Activated CD4-positive, alpha-beta T cell treated with anti-CD3 and anti-CD28 coated beads for 36 hours (primary cell): ENCODE data around the gene RAD51B. TPM values are rescaled to one million over a fixed set of nuclear protein-coding genes. Genes with fewer than 3 reads are reported as not detected.

Source experiments
- ATAC-seq: fragments of 200-7000 bp; cut with Tn5 transposase; one replicate; pipeline ENCODE4 v1.10.0; 2021; ENCODE audit warnings: mild to moderate bottlenecking, moderate library complexity
- CTCF ChIA-PET: fragments of 350-600 bp; sonication (Branson Sonifier 250); formaldehyde crosslinking; loops from one replicate; lab custom pipeline; 2021; ENCODE audit warnings: antibody characterized with exemption; lab: Charles Lee
- POLR2A ChIA-PET: fragments of 350-600 bp; sonication (Branson Sonifier 250); formaldehyde crosslinking; loops from one replicate; lab custom pipeline; 2021; ENCODE audit warnings: antibody characterized with exemption, inconsistent platforms; lab: Charles Lee
- DNase-seq: peaks from one replicate; pipeline ENCODE4 v3.0.0-alpha.2; 2020
- H3K27ac Mint-ChIP-seq: one replicate; pipeline ENCODE4 v1.8.0; 2021; ENCODE audit warnings: mixed read lengths
- H3K27me3 Mint-ChIP-seq: one replicate; pipeline ENCODE4 v1.8.0; 2021; ENCODE audit warnings: mixed read lengths
- H3K36me3 Mint-ChIP-seq: one replicate; pipeline ENCODE4 v1.8.0; 2021; ENCODE audit warnings: low read depth, mixed read lengths
- H3K4me1 Mint-ChIP-seq: one replicate; pipeline ENCODE4 v1.8.0; 2021; ENCODE audit warnings: mixed read lengths
- H3K4me3 Mint-ChIP-seq: one replicate; pipeline ENCODE4 v1.8.0; 2021; ENCODE audit warnings: mild to moderate bottlenecking, moderate library complexity, mixed read lengths
- H3K9me3 Mint-ChIP-seq: one replicate; pipeline ENCODE4 v1.8.0; 2021; ENCODE audit warnings: low read depth, mixed read lengths
- intact Hi-C, 2 experiments: fragments of 100-400 bp; cut with DNase I in 1 of 2; cut with micrococcal nuclease in 1 of 2; formaldehyde crosslinking; loops; one replicate each; pipeline versions ENCODE4 v1.14.2 to v1.15.1; 2022 to 2024; cut with DNase I, micrococcal nuclease
- total RNA-seq, 2 experiments: library from RNA; stranded (reverse); gene quantifications; one replicate each; pipeline ENCODE4 v1.2.3, GENCODE V29; 2021

Gene RAD51B
- total RNA-seq, 2 experiments from 2014 or later = 26.4 to 39.9 TPM

- H3K27ac Mint-ChIP-seq = no peak overlapping the region
- DNase-seq (no peak), ATAC-seq (no peak)
- intact Hi-C loops = no loop called here
- H3K36me3 Mint-ChIP-seq = no peaks in the 10 kb centered on the region
- no peaks in the 10 kb centered on the region for H3K4me1 Mint-ChIP-seq
- H3K9me3 Mint-ChIP-seq = peaks cover 11% of the 10 kb centered on the region
- CTCF ChIA-PET = interaction anchor here (0.9 to 1.9 kb wide), 4 partner anchors 9 to 22 kb away, joined by 3 to 5 read pairs (median 5); no protein-coding TSS in a partner anchor
- POLR2A ChIA-PET = interaction anchor here (0.7 kb wide), 1 partner anchor 841 kb away, joined by 4 read pairs; no protein-coding TSS in a partner anchor
- no peak overlapping the region for H3K4me3 Mint-ChIP-seq
- no peaks in the 10 kb centered on the region for H3K27me3 Mint-ChIP-seq
Measured at GRCh38 chr14:68638141-68638999, 818.8 kb downstream of the RAD51B start.

GRCh38 chr14:68639000-68639757, 819.6 kb downstream of the RAD51B start:
- no peaks in the 10 kb centered on the region for H3K36me3 Mint-ChIP-seq
- no peaks in the 10 kb centered on the region for H3K27me3 Mint-ChIP-seq
- H3K4me1 Mint-ChIP-seq = no peaks in the 10 kb centered on the region
- intact Hi-C loops = no loop called here
- no peak overlapping the region for H3K4me3 Mint-ChIP-seq
- ChIA-PET CTCF (interaction anchor here (0.6 to 1.9 kb wide), 3 partner anchors 10 to 192 kb away, joined by 3 to 5 read pairs (median 5); no protein-coding TSS in a partner anchor), POLR2A (no interaction called here)
- no peak overlapping the region for H3K27ac Mint-ChIP-seq
- ATAC-seq (no peak), DNase-seq (no peak)
- peaks cover 11% of the 10 kb centered on the region for H3K9me3 Mint-ChIP-seq

GRCh38 chr14:68639758-68640574, 820.4 kb downstream of the RAD51B start:
- H3K4me3 Mint-ChIP-seq = no peak overlapping the region
- H3K27ac Mint-ChIP-seq = no peak overlapping the region
- intact Hi-C loops = no loop called here
- H3K9me3 Mint-ChIP-seq = peaks cover 11% of the 10 kb centered on the region
- H3K4me1 Mint-ChIP-seq = no peaks in the 10 kb centered on the region
- no peaks in the 10 kb centered on the region for H3K27me3 Mint-ChIP-seq
- ChIA-PET POLR2A (no interaction called here), CTCF (interaction anchor here (0.6 kb wide), 1 partner anchor 192 kb away, joined by 3 read pairs; no protein-coding TSS in a partner anchor)
- H3K36me3 Mint-ChIP-seq = no peaks in the 10 kb centered on the region
- DNase-seq (no peak), ATAC-seq (no peak)

GRCh38 chr14:68643673-68644072, 824.1 kb downstream of the RAD51B start:
- POLR2A ChIA-PET = no interaction called here

GRCh38 chr14:68644101-68644500, 824.5 kb downstream of the RAD51B start:
- intact Hi-C loops = no loop called here
- H3K36me3 Mint-ChIP-seq = no peaks in the 10 kb centered on the region
- ATAC-seq = no peak
- H3K9me3 Mint-ChIP-seq = peaks cover 11% of the 10 kb centered on the region
- ChIA-PET POLR2A (no interaction called here), CTCF (no interaction called here)
- no peaks in the 10 kb centered on the region for H3K4me1 Mint-ChIP-seq
- DNase-seq = no peak
- no peak overlapping the region for H3K27ac Mint-ChIP-seq
- H3K4me3 Mint-ChIP-seq = no peak overlapping the region
- no peaks in the 10 kb centered on the region for H3K27me3 Mint-ChIP-seq

More at GRCh38 chr14:68643673-68644072, 824.1 kb downstream of the RAD51B start:
- Mint-ChIP-seq H3K9me3 (peaks cover 11% of the 10 kb centered on the region), H3K36me3 (no peaks in the 10 kb centered on the region), H3K4me3 (no peak overlapping the region), H3K27ac (no peak overlapping the region), H3K4me1 (no peaks in the 10 kb centered on the region), H3K27me3 (no peaks in the 10 kb centered on the region)
- no peak for ATAC-seq
- DNase-seq = no peak
- CTCF ChIA-PET = interaction anchor here (0.6 to 1.0 kb wide), 5 partner anchors 12 to 107 kb away, joined by 3 read pairs; no protein-coding TSS in a partner anchor
- intact Hi-C loops = no loop called here

GRCh38 chr14:68645371-68645770, 825.8 kb downstream of the RAD51B start:
- Mint-ChIP-seq H3K9me3 (peaks cover 11% of the 10 kb centered on the region), H3K4me3 (no peak overlapping the region), H3K4me1 (peaks cover under 1% of the 10 kb centered on the region), H3K27ac (no peak overlapping the region), H3K27me3 (no peaks in the 10 kb centered on the region), H3K36me3 (no peaks in the 10 kb centered on the region)
- POLR2A ChIA-PET = no interaction called here
- intact Hi-C loops = no loop called here
- DNase-seq = no peak
- ATAC-seq = no peak
- CTCF ChIA-PET = no interaction called here

- peaks cover 5% of the 10 kb centered on the region for H3K4me1 Mint-ChIP-seq
Measured at GRCh38 chr14:68649476-68650189, 830.1 kb downstream of the RAD51B start.

GRCh38 chr14:68650404-68650994, 830.9 kb downstream of the RAD51B start:
- Mint-ChIP-seq H3K36me3 (no peaks in the 10 kb centered on the region), H3K4me1 (peaks cover 10% of the 10 kb centered on the region), H3K27ac (no peak overlapping the region), H3K4me3 (no peak overlapping the region), H3K27me3 (no peaks in the 10 kb centered on the region), H3K9me3 (no peaks in the 10 kb centered on the region)
- ChIA-PET CTCF (no interaction called here), POLR2A (no interaction called here)
- intact Hi-C loops = no loop called here
- DNase-seq (no peak), ATAC-seq (no peak)

More at GRCh38 chr14:68649476-68650189, 830.1 kb downstream of the RAD51B start:
- intact Hi-C loops = no loop called here
- ATAC-seq (no peak), DNase-seq (no peak)
- Mint-ChIP-seq H3K36me3 (no peaks in the 10 kb centered on the region), H3K27me3 (no peaks in the 10 kb centered on the region), H3K9me3 (no peaks in the 10 kb centered on the region), H3K27ac (no peak overlapping the region), H3K4me3 (no peak overlapping the region)
- ChIA-PET CTCF (no interaction called here), POLR2A (interaction anchor here (0.5 kb wide), 1 partner anchor 13 kb away, joined by 3 read pairs; no protein-coding TSS in a partner anchor)

- no peaks in the 10 kb centered on the region for H3K27me3 Mint-ChIP-seq
- H3K9me3 Mint-ChIP-seq = no peaks in the 10 kb centered on the region
- POLR2A ChIA-PET = no interaction called here
- H3K4me3 Mint-ChIP-seq = no peak overlapping the region
- no peak for DNase-seq
- H3K36me3 Mint-ChIP-seq = no peaks in the 10 kb centered on the region
- CTCF ChIA-PET = interaction anchor here (0.7 kb wide), 1 partner anchor 17 kb away, joined by 4 read pairs; no protein-coding TSS in a partner anchor
- H3K4me1 Mint-ChIP-seq = peaks cover 10% of the 10 kb centered on the region
- intact Hi-C loops = no loop called here
- no peak overlapping the region for H3K27ac Mint-ChIP-seq
- ATAC-seq = no peak
Measured at GRCh38 chr14:68651075-68651474, 831.5 kb downstream of the RAD51B start.
